MM.1S (cell line): Measurements from ENCODE around the gene CIZ1.

Source experiments
- EZH2 ChIP-seq: fragments of 300-600 bp; sonication (generic); optimal IDR thresholded peaks from 2 replicates; pipeline ENCODE3; 2017; ENCODE audit warnings: low read depth, mild to moderate bottlenecking, antibody characterized with exemption, low read length, mixed read lengths
- EZH2phosphoT487 ChIP-seq: fragments of 300-600 bp; sonication (generic); IDR thresholded peaks from 2 replicates; pipeline ENCODE4 v1.6.1; 2018; ENCODE audit warnings: antibody characterized with exemption, low read length
- TF ChIP-seq, protein P1 (sequence below): fragments of 300-600 bp; sonication (generic); IDR thresholded peaks from 2 replicates; pipeline ENCODE4 v1.5.1; 2016; ENCODE audit warnings: antibody characterized with exemption, low read length, mixed read lengths

DNA sequence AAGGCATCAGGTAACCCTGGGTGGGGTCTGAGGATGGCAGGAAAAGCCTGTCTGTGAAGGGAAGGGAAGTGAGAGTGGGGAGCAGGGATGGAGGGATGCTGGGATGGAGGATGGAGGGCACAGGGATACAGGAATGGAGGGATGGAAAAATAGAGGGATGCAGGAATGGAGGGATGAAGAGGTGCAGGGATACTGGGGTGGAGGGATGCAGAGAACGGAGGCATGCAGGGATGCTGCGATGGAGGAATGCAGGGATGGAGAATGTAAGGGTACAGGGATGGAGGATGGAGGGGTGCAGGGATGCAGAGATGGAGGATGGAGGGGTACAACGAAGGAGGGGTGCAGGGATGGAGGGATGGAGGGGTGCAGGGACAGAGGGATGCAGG lies 72.9 kb downstream of the CIZ1 start:
- TF ChIP-seq EZH2 (no peak), EZH2phosphoT487 (no peak)
- TF ChIP-seq, protein P1, sequence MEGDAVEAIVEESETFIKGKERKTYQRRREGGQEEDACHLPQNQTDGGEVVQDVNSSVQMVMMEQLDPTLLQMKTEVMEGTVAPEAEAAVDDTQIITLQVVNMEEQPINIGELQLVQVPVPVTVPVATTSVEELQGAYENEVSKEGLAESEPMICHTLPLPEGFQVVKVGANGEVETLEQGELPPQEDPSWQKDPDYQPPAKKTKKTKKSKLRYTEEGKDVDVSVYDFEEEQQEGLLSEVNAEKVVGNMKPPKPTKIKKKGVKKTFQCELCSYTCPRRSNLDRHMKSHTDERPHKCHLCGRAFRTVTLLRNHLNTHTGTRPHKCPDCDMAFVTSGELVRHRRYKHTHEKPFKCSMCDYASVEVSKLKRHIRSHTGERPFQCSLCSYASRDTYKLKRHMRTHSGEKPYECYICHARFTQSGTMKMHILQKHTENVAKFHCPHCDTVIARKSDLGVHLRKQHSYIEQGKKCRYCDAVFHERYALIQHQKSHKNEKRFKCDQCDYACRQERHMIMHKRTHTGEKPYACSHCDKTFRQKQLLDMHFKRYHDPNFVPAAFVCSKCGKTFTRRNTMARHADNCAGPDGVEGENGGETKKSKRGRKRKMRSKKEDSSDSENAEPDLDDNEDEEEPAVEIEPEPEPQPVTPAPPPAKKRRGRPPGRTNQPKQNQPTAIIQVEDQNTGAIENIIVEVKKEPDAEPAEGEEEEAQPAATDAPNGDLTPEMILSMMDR = no peak
